HG02678 (cell line): ENCODE data around the gene MARCKSL1.
"Not testable (repeated sequence)": the region's sequence is repeated elsewhere in the genome, so short reads cannot be mapped to it uniquely, and the experiment has no call there.

Experiments
- ATAC-seq: cut with Tn5 transposase; IDR thresholded peaks from one replicate; pipeline ENCODE4 v1.9.1; 2021; ENCODE audit warnings: mild to moderate bottlenecking, moderate library complexity; ENCODE audit not compliant: unreplicated experiment

MARCKSL1 gene, protein sequence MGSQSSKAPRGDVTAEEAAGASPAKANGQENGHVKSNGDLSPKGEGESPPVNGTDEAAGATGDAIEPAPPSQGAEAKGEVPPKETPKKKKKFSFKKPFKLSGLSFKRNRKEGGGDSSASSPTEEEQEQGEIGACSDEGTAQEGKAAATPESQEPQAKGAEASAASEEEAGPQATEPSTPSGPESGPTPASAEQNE

DNA sequence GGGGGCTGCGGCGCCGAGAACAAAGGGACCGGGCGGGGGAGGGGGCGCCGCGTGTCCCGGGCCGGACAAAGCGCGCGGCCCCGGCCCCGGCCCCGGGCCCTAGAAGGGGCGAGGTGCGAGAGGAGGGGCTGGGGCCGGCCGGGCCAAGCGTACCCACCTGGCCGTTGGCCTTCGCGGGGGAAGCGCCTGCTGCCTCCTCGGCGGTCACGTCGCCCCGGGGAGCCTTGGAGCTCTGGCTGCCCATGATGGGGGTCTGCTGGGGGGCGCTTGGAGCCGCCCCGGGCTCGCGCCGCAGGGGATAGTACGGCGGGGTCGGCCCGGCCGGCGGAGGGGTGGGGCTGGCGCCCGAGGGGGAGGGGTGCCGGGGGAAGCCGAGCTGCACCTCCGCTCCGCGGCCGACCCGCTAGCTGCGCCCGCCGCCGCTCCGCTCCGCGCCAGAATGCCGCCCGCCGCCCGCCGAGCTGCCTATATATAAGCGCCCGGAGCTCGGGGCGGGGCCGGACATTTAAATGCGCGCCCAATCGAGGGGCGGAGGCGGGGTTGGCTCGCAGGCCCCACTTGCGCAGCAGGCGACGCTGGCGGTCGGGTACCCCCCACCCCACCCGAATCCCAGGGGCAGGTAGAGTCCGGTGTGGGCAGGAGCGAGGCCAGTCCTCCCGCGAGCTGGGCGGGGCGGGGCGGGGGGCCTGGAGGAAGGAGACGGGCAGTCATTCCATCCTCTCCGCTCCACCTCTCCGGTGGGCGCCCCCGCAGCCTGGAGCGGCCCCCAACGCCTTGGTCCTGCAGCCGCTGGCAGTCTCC is at the start of gene MARCKSL1:
TSS of gene MARCKSL1 (minus strand) at position 444 of the 801 bp plus-strand sequence. CDS start at position 244, 200 bp downstream.
- peak; percentile 53 for ATAC-seq

DNA sequence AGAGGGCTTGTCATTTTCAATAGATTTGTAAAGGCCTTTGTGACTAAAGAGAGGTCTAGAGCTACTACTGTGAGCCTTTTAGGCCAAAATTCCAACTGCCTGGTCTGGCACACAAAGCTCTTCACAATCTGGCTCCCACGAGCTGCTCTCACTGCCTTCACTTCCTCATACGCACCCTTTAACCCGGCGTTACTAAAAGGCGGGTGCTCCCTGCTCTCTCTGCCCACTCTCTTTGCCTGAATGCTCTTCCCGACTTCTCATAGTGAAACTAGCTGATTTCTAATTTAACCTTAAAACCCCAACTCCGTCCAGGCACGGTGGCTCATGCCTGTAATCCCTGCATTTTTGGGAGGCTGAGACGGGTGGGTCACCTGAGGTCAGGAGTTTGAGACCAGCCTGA is 44.0 kb upstream of the MARCKSL1 start:
- ATAC-seq = no peak

DNA sequence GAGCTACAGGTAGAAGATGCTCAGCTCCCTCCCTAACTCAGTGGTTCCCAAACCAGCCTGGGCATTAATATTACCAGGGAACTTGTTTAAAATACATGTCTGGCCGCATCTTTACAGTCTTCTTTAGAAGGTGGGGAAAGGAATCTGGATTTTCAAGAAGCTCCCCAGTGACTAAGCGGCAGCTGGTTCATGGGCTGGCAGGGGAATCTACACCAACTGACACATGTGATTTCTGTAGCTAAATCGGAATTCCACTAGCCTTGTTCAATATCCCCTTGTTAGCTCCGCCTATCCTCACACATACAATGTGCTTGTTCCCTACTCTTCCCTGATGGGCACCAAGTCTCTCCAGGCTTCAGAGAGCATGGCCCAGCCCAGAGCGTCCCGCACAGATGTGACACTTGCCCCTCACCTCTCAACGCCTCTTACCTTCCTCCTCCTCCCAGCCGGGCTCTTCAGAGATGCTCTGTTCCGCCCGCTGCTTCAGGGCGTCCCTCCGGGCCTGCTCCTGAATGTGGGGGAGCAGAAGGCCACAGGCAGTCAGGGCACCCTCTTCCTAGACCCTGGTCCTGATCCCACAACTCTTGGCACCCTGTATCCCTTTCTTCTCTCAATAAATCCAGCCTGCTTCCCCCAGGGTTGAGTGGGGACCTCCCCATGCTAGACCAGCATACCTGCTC is 41.6 kb upstream of the MARCKSL1 start:
- ATAC-seq = no peak

DNA sequence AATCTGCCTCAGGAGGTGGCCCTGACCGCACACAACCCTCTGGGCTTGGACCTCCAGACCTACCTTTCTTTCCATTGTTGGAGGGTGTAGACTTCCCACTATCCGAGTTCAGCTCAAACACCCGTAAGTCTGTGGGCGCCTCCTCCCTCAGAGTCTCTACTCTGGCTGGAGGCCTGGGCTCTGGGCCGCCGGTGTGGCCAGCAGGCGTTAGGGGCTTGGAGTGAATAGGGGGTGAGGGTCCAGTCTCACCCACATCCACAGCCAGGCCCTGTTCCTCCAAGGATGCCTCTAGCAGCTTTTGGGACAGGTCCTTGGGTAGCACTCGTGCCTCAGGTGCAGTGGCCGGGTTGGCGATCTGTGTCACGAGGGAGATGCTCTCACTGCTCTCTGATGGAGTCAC is 40.2 kb upstream of the MARCKSL1 start:
- ATAC-seq = no peak

DNA sequence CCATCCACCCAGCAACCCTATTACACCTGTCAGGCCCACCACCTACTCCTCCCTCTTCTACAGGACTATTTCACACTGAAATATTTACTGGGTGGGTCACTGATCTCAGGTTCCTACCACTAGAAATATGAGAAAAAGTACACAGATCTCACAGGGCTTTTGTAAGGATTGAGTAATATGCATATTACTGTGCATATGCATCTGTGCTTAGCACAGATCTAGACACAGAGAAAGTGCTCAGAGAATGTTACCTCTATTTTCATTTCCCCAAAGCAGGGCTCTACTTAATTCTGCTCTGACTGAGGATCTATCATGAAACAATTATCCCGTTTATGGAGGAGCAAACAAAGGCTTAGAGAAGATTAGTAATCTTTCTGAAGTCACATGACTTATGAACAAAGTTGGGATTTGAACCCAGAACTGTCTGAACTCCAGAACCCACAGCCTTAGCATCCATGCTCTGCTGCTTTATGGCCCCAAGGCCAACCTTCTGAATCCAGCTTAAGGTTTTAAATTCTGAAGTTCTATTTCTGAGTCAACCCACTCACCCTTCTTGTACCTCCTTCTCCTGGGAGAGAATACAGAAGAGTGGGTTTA is 38.1 kb upstream of the MARCKSL1 start:
- ATAC-seq = no peak

DNA sequence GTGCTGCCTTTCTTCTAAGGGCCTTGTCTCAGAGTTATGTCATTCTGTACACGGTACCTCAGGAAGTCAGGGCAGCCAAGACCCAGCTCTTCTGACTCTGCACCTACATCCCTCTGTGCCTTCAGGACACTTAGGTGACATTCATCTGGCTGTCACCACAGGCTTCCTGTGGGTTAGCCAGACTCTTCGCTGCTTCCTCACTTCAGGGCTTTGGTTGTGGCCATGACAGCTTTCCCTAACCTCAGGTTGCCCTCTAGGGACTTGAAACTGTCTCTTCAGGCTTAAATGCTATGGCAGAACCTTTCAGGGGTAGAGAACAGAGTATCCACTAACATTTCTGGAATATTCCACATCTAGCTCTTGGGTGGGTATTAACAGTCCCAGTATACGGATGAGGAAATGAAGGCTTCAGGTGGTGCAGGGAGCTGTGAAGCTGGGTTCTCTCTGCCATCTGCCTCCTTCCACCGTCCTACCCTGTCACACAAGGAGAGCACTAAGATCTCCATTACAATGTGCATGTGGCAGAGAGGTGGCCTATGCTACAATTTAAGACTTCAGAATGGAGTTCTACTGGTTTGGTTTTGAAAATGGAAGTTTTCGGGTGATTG is 36.2 kb upstream of the MARCKSL1 start:
- ATAC-seq = no peak

DNA sequence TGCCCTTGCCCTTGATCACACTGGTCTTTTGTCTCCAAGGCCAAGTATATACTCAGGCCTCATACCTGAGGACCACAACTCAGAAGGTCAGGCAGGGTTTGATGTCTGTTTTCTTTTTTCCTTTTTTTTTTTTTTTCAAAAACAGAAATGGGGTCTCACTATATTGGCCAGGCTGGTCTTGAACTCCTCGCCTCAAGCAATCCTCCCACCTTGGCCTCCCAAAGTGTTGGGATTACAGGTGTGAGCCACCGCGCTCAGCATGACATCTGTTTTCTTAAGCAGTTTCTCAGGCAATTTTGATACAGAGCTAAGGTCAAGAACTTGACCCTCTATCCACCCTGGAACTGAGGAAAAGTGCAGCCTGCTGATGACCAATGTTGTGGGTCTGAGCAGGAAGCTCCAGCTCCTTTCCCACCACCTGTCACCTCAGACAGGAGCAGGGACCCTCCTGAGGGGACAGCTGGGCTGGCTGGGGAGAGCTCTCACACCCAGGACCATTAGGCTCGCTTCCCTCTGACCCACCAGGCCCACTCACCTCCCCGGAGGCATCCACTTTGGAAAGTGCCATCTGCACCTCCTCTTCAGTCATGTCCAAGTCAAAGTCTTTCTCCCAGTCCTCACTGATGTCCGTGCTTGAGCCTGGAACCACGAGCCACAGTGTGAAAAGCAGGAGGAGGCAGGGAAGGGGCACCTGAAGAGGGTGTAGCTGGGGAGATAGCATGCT is 32.0 kb upstream of the MARCKSL1 start:
- ATAC-seq = no peak

DNA sequence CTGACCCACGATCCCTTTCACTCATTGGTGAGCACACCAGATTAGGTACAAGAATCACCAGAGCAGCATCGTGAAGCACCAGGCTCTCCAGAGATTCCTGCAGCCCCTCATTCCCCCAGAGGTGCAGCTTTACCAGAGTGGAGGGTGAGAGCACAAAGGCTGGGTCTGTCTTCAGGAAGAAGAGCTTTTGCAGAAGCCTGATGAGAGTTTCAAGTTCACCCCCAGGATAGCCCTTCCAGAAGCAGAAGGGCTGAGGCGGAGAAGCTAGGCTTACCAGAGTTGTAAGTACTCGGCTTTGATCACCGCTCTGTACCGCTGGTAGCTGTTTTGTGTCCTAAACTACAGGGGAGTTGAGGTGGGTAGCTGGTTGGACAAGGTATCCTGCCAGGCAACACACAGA is 29.4 kb upstream of the MARCKSL1 start:
- no peak for ATAC-seq

DNA sequence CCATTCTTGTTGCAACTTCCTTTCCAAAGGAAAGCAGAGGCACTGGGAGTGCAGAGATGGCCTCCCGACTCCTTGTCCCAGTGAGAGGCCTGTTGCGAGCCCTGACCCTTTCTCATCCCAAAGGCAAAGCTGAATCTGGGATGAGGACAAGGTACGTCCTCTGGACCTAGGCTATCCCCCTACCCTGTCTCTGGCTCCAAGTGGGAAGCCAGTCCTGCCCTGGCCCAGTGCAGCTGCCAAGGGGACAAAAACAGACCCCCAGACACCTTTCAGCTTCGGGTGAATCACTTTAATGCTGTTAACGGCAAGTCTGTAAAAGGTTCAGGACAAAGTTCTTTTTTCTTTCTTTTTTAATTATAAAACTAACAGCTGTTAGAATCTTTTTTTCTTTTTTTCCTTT is 28.8 kb upstream of the MARCKSL1 start:
- no peak for ATAC-seq

DNA sequence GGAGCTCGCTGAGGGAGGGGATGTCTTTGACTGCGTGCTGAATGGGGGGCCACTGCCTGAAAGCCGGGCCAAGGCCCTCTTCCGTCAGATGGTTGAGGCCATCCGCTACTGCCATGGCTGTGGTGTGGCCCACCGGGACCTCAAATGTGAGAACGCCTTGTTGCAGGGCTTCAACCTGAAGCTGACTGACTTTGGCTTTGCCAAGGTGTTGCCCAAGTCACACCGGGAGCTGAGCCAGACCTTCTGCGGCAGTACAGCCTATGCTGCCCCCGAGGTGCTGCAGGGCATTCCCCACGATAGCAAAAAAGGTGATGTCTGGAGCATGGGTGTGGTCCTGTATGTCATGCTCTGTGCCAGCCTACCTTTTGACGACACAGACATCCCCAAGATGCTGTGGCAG is 27.7 kb upstream of the MARCKSL1 start:
- no peak for ATAC-seq

DNA sequence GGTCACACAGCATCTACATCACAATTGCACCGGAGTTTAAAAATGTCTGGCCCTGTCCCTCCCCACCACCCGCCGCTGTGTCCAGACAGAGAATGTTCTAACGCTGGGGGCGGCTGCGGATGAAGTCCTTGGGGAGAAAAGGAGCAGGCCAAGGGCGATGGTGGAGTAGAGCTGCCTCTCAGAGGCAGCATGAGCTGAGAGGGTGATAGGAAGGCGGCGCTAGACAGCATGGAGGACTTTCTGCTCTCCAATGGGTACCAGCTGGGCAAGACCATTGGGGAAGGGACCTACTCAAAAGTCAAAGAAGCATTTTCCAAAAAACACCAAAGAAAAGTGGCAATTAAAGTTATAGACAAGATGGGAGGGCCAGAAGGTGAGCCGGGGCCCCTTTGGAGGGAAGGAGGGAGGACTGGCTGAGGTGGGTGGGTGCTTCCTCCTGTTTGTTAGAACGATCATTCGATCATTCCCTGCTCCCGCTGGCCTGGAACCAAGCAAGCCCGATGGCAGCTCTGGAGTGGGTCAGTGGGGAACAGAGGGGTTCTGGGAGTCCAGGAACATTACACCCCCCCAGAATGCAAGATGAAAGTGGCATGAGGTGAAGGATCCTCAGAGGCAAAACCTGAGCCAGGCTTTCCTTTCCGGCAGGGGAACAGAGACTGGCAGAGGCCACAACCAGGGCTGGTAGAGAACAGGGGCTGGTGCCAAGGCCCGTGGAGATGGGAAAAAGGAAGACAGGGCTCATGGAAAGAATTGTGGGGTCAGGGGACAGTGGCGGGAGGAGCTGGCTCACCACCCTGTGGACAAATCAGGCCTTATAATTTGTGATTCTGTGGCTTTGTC is 26.7 kb upstream of the MARCKSL1 start, which contains the start of the genes FAM229A and TSSK3:
TSS of gene FAM229A (minus strand) at position 12 of the 840 bp plus-strand sequence. CDS start 394 bp downstream, outside the sequence.
TSS of gene TSSK3 (plus strand) at position 66 of the 840 bp plus-strand sequence. CDS start at position 229, 163 bp downstream.
- ATAC-seq = no peak

DNA sequence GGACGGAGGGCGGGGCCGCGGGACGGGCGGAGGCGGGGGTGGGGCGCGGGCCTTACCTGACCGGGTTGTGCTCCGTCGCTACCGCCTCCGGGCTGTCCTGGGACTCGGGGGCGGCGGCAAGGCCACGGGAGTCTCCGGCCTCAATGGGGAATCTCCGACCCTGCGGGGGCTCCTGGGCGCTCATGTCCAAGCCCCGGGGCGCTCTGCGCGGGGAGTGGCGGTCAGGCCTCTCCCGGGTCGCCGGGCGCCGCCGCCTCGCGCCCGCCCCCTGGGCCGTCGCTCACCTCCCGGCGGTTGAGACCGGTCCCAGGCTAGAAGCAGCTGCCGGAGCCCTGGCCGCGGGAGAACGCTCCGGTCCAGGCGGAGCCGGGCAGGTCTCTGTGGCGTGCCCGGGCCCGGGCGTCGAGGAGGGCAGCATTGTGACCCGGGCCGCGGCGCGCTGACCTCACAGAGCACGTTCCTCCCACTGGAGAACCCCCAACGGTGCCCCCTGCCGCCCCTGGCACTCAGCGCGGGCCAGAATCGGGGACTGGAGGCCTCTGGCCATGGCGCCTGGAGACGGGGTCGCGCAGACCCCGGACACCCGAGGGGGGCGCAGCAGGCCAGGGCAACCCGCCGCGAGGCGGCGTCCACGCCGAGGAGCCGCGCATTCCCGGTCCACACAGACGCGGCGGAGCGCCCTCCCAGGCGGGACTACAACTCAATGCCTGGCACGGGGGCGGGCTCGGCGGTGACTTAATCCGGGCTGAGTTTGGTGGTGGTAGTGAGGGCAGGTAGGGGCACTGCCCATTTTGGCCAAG is 25.8 kb upstream of the MARCKSL1 start:
- no peak for ATAC-seq

DNA sequence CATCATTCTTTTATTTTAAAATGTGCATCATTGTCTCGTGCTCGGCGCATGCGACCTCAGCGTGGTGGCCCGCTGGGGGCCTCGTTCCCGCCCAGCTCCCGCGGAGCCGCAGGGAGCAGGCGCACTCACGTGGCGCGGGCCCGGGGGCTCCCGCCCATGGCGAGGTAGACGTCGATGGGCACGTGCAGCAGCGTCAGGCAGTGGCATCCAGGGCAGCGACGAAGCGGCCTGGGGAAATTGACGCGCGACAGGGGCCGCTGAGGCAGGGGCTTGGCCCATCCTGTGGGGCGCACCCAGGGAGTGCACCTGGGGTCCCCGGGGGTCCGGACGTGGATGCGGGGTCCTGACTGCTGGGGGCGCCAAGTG is 25.3 kb upstream of the MARCKSL1 start:
- ATAC-seq = no peak

DNA sequence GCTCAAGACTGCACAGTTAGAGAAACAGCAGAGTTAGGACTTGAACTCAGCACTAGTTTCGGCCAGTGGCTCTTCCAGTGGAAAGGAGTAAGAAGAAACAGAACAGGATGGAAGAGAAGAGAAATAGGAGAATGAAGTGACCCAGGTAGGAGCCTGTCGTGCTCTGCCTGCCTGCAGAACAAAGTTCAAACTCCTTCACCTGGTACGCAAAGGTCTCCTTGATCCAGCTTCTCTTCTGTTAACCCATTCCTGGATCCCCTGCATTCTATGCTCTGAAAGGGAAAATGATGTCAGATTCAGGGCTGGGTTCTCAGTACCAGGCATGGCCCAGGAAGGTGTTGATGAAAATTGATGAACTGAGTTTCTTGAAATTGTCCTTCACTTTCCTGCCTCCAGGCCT is 22.4 kb upstream of the MARCKSL1 start:
- no peak for ATAC-seq

DNA sequence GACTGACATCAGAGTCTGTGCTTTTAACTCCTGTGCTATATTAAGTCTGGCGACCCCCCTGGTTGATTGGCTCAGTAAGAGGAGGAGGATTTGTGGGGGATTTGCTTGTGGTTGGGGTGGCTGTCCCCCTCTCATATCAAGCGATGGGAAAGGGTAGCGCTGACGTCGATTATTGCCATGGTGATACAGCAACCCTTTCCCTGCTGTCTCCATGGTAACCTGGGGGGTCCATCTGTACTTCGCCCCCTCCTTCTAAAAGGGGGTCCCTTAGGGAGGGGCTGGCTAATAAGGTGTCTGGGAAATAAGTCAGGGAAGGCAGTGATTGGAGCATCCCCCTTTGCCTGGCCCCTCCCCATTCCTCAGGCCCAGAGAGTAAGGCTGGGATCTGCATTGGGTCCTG is 21.6 kb upstream of the MARCKSL1 start:
- ATAC-seq = no peak

DNA sequence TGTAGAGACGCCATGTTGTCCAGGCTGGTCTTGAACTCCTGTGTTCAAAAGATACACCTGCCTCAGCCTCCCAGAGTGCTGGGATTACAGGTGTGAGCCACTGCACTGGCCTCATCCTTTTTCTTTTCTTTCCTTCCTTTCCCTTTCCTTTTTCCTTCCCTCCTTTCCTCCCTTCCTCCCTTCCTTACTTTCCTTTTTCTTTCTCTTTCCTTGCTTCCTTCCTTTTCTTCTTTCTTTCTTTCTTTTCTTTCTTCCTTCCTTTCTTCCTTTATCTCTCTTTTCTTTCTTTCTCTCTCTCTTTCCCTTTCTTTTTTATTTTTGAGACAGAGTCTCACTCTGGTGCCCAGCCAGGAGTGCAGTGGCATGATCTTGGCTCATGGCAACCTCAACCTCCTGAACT is 20.4 kb upstream of the MARCKSL1 start:
- no peak for ATAC-seq

DNA sequence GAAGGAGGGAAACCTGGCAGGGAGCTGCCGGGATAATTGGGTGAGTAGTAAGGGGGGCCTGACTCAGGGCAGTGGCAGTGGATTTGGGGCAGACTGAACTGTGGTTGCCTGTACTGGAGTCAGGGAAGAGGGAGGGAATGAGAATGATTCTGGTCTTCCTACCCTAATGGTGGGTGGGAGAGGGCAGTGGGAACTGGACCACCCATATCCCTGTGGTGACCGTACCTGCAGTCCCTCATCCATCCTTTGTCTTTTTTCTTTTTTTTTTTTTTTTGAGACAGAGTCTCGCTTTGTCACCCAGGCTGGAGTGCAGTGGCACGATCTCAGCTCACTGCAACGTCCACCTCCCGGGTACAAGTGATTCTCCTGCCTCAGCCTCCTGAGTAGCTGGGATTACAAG is 19.7 kb upstream of the MARCKSL1 start:
- not testable (repeated sequence) for ATAC-seq

DNA sequence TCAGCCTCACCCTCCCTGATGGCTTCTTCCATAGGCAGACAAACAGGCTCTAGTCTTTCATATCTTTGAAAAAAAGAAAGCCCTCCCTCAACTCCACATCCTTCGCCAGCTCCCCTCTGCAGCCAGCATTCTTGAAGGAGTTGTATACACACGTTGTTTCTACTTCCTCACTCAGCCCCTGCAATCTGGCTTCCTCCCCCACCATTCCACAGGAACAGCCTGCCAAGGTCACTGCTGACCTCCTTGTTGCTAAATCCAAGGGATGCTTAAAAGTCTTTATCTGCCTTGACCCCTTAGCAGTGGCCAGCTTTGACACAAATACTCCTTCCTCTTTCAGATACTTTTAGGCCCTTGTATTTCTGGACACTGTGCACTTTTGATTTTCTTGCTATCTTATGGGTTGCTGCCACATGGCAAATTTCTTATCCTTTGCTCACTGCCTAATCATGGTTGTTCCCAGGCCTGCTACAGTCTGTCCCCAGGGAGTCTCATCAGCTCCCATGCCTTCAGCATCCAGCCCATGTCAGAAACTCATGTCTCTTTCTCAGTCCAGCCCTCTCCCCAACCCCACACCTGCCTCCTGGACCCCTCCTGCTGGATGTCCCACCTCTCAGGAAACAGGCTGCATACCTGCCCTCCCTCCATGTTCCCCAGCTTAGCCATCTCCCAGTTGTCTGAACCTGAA is 18.0 kb upstream of the MARCKSL1 start:
- no peak for ATAC-seq
